ENCODE data around the gene PRSS16.
A peak's percentile ranks its signal among the peaks of the same experiment; 100 is the strongest.
"Not testable (repeated sequence)": the region's sequence is repeated elsewhere in the genome, so short reads cannot be mapped to it uniquely, and the experiment has no call there.

The PRSS16 gene

GRCh38 chr6:27242589-27243265 lies 4.8 kb upstream of the PRSS16 start:
- no peak for DNase-seq

- no peak for DNase-seq
Measured at GRCh38 chr6:27248783-27249182, 1.3 kb downstream of the PRSS16 start.

GRCh38 chr6:27250277-27251111 lies 3.0 kb downstream of the PRSS16 start:
- no peak for DNase-seq

GRCh38 chr6:27251112-27251605 lies 3.7 kb downstream of the PRSS16 start:
- DNase-seq, result peak; percentile 57 to 60

GRCh38 chr6:27251606-27252251 lies 4.2 kb downstream of the PRSS16 start:
- peak; percentile 53 to 65 for DNase-seq

GRCh38 chr6:27254566-27254965 lies 7.1 kb downstream of the PRSS16 start:
- DNase-seq, result no peak

GRCh38 chr6:27255866-27256265 lies 8.4 kb downstream of the PRSS16 start:
- DNase-seq, result no peak

GRCh38 chr6:27260369-27260768 lies 12.9 kb downstream of the PRSS16 start:
- no peak for DNase-seq

GRCh38 chr6:27260836-27261375 lies 13.4 kb downstream of the PRSS16 start:
- no peak for DNase-seq

GRCh38 chr6:27263886-27264285 lies 16.4 kb downstream of the PRSS16 start:
- DNase-seq, result no peak

- DNase-seq, result not testable (repeated sequence)
Measured at GRCh38 chr6:27267003-27267402, 19.5 kb downstream of the PRSS16 start.

- DNase-seq, result no peak
Measured at GRCh38 chr6:27267857-27268434, 20.4 kb downstream of the PRSS16 start.

- DNase-seq, result no peak
Measured at GRCh38 chr6:27268803-27269202, 21.3 kb downstream of the PRSS16 start.

GRCh38 chr6:27273783-27274182 lies 26.3 kb downstream of the PRSS16 start:
- DNase-seq, result no peak

- DNase-seq, result no peak
Measured at GRCh38 chr6:27275025-27275956, 27.8 kb downstream of the PRSS16 start.

- no peak for DNase-seq
Measured at GRCh38 chr6:27279513-27280063, 32.1 kb downstream of the PRSS16 start.

GRCh38 chr6:27280064-27280539 lies 32.6 kb downstream of the PRSS16 start:
- peak in 1 of 2 donors; percentile 36 for DNase-seq

- no peak for DNase-seq
Measured at GRCh38 chr6:27280540-27281000, 33.1 kb downstream of the PRSS16 start.

GRCh38 chr6:27281105-27281539 lies 33.6 kb downstream of the PRSS16 start:
- DNase-seq, result no peak

GRCh38 chr6:27281569-27281968 lies 34.1 kb downstream of the PRSS16 start:
- no peak for DNase-seq

GRCh38 chr6:27283279-27283678 lies 35.8 kb downstream of the PRSS16 start:
- no peak for DNase-seq
